NCI-H1694 treated with DMSO at 0.1 percent for 48 hours (cell line): ENCODE data around the gene AP5B1.

Experiments used
- DNase-seq: peaks from one replicate; lab custom pipeline; 2025; lab: John Stamatoyannopoulos, UW

The AP5B1 gene

DNA sequence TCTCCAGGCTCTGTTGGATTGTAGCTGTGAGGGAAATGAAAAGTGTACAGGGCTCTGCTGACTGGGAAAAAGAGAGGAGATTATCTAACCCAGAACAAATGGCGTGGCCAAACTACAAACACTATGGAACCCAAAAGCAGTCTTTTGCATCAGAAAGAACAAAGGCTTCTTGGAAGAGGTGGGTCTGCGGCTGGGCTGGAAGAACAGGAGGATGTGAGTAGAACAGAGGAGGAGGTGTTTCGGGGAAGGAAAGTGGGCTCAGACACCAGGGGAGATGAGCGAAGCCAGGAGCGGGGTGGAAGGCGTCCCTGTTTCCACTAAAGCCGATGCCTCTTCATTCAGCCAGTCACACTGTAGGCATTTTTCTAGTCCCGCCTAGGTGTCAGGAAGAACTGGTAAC is 18.1 kb upstream of the AP5B1 start:
- DNase-seq, result no peak

DNA sequence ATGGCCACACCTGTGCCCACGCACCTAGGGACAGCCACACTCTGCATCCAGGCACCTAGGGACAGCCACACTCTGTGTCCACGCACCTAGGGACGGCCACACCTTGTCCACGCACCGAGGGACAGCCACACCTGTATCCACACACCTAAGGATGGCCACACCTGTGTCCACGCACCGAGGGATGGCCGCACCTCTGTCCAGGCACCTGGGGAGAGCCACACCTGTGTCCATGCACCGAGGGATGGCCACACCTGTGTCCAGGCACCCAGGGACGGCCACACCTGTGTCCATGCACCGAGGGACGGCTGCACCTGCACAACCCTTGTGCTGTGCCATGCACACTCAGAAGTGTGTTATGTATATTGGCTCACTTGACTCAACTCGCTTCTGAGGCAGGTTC is 16.9 kb upstream of the AP5B1 start:
- DNase-seq, result no peak

- no peak for DNase-seq
These were observed 16.2 kb upstream of the AP5B1 start for GRCh38 chr11:65796726-65797601.

- no peak for DNase-seq
These were observed 14.1 kb upstream of the AP5B1 start for GRCh38 chr11:65794570-65795510.

DNA sequence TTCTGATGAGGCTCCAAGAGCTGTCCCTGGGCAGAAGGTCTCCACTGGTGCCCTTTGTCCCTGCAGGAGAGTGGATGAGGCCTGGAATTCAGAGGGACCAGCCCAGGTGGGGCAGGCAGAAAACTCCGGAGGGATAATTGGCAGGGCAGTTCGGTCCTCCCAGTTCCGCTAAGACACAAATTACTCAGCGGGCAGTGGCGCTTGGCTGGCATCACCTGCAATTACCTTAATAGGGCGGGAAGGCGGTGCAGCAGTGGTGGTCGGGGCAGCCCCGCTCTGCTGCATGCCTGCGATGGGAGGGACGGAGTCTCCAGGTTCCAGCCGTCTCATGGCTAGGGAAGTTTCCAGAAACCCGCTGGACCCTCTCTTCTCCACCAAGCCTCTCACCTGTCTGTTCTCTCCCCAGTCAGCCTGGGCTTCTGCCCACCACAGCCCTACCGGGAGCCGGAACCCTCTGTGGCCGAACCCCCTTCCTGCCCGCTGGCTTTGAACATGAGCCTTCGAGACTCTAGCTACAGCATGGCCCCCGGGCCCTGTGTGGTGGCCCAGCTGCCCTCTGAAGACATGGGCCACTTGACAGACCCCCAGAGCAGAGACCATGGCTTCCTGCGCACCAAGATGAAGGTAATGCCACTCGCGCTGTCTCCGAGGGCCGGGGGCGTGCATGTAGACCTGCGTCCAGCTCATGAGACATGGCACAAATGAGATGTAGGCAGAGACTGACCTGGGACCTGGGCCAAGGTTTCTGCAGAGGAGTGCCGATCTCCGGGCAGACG is 13.0 kb upstream of the AP5B1 start:
- DNase-seq, result no peak

GRCh38 chr11:65793144-65793581 is 12.4 kb upstream of the AP5B1 start:
- DNase-seq, result no peak

DNA sequence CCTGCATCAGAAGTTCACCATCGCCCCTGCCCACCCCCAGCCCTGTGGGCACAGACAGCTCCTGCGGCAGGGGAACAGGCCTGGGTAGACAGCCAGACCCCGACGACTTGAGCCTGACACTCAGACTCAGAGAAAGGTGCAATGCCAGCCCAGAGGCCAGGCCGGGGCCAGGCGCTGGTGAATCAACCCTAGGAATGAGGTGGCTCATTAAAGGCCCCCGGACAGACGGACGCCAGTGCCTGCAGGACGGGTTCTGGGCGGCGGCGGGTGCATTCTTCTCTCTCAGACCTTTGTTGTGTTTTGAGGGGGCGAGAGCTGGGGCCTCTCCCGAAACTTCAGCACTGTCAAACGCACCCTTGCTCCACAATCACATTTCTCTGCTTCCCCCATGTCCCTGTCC is 11.7 kb upstream of the AP5B1 start:
- DNase-seq, result no peak

GRCh38 chr11:65791719-65792213 is 11.0 kb upstream of the AP5B1 start:
- DNase-seq, result no peak

DNA sequence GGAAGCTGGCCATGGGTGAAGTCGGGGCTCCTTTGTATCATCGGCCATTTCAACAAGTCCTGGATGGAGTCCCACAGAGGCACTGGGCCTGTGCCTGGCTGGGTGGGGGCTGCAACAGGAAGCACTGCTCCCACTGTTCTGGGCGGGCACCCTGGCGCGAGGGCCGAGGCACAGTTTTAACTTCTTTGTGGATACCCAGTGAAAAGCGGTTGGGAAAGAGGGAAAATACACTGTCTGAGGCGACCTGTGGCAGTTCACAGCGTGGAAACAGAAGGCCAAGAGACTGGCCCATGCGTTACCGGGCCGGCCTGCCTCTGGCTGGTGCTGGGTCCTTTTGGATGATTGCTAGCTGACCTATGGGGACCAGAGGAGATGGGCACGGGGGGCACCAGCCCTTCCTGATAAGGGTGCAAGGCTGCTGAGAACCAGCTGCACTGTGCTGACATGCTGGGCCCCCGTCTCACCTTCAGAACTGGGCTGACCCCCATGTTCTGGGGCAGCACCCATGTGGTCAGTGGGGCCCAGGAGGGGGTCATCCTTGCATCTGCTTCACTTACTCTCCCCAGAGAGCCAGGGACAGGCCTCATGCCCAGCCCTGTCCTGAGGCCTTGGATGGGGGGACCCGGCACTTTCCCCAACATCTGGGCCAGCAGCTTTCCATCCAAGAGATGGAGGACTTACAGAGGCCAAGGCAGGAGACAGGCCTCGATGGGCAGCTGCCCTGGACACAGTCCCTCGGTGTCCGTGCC is 10.3 kb upstream of the AP5B1 start:
- no peak for DNase-seq

GRCh38 chr11:65790104-65790901 is 9.5 kb upstream of the AP5B1 start:
- no peak for DNase-seq

DNA sequence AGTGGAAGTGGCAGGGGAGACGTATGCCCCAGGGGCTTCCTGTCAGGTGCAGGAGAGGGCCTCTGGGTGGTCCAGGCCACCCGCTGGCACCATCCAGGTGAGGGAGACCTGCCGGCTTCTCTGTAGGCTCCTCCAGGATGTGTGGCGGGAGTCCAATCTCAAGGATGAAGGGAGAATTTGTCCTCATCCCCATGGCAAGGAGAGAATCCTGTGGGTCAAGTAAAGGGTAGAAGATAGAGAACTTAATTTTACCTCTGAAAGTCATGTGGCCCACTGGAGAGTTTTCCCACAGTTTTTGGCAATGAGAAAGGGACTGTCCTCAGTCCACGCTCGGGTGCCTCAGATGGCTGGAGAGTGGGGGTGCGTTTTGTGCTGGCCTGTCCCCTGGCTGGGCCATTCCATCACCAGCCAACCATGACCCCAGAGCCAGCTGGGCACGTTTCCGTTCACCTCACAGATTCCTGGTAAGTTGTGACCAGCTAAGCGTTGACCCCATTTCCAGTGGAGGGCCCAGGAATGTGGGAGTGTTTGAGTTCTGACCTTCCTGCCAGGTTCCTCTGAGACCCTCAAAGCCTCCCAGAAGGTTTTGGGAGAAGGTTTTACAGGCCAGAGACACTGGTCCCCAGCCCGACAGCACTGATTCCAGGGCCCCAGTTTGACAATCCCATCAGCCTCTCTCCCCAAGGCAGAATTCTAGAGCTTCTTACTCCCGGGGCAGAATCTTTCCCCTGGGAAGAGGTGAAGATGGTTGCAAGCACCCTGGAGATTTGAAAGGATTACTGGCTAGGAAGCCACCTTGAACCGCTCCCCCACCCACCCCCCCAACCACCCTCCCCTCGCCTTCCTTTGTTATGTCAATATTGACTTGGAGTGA is 8.7 kb upstream of the AP5B1 start:
- no peak for DNase-seq

DNA sequence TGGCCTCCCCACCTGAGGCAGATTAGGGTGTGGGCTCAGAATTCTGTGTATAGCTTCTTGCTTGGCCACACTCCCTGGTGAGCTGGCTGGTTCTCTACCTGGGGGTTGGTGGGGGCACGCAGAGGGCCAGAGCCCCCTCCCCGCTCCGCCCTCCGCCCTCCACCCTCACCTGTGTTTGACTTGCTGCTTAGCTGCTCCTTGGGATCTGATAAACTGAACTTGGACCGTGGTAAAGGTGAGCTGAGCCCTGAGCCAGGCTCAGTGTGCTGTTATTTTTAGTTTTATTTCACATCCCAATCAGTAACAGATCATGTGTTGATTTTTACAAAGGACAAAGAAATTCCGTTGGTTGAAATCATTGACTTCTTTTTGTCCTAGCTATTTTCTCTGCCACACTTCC is 8.0 kb upstream of the AP5B1 start:
- DNase-seq, result no peak

DNA sequence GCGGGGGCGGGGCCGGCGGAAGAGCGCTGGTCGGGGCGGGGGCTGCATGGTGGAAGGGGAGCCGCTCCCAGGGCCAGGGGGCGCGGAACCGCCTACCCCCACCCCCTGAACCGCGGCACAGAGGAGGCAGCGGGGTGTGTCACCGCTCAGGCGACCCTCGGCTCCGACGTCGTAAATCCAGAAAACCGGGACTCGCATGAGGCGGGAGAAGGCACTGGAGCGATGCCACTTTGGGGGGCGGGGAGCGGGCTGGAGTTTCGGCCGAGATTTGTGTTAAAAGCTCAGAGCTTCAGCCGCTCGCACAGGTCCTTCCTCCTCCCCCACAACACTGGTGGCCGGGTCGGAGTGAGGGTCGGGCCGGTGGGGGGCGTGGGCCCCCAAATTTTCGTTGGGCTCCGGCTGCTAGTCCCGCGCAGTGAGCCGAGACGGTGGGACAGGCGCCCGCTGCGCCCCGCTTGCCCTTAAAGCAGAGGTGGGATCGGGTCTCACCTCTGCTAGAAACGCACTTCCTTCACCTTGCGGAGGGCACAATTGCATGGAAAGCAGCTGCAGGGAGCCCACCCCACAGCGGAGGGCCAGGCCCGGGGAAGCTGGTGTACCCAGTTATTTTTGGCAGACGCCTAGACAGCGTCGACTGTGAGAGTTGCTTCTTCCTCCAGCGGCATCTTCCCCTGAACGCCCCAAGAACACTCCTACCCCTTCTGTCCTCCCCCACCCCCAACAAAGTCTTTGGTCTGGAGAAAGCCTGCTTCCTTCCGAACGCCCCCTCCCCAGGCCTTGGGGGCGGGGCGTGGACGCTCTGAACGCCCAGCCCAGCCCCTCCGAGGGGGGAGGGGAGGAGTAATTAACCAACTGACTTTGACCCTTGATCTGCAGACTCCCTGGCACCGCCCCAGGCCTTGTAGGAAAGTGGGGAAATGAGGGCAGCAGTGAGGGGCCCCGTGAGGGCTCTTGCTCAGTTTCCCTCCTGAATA is 7.2 kb upstream of the AP5B1 start:
- no peak for DNase-seq

DNA sequence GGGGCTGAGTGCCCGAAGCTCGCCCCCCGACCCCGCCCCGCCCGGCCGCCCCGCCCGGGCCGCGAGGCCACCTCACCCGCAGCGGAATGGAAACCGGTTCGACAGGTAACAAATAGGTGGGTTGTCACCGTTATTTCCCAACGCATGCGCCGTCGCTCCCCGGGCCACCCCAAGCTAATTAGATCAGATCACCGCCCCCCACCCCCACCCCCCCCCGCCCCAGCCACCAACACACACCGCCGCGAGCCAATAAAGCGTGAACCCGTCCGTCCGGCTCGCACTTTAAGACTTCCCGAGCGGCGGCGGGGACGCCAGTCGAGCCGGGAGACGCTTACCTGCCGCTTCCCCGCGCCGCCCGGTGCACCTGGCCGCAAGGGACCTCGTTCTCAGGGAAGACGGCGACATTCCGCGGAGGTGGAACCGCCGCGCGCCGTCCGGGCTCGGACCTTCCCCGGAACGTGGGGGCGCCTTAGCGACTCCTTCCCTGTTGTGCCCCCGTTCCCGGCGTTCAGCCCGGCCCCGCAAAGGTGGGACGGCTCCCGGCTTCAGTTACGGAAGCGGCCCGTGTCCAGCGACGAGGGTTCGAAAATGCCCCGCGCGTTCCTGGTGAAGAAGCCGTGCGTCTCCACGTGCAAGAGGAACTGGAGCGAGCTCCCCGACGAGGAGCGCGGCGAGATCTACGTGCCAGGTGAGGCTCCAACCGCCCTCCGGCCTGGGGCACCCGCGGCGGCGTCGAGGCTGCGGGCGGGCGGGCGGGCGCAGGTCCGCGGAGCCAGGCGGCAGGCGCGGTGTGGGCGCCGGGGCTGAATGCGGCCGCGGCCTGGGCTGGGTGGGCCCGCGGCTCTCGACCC is 6.2 kb upstream of the AP5B1 start, which contains the start of gene OVOL1:
Gene OVOL1 (plus strand): TSS at position 278 of the 851 bp plus-strand sequence. CDS start 311 bp downstream, at position 589.
- no peak for DNase-seq

DNA sequence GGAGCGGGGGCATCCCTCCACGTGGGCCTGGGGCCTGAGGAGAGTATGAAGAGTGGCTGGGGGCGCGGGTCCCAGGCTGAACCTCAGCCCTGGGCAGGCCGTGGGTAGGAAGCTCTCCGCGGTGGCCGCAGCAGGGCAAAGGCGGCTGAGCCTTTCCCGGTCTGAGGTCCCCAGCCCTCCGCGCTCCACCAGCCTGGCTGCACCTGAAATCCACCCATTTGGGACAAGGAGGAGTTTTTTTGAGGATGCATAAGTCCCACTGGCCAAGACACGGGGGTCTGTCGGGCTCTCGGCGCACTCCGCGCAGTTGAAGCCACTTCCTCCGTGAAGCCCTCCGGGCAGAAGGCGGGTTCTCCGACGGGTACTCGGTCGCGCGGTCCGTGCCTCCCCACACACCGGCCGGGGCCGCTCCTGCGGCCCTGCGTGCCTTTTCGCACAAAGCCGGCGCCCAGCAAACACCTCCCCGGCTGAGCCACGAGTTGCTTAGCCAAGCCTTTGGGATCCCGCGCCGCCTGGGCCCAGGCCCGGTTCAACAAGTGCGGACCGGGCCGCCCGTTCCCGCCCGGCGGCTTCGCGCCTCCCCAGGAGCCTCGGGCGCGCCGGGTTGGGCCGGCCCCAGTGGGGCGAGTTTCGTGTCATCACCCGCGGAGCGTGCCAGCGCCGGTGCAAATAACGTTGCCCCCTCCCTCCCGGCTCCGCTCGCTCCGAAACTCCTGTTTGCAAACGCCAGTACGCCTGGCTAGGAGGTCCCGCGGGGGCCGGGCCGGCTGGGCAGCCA is 5.4 kb upstream of the AP5B1 start:
- DNase-seq, result no peak

DNA sequence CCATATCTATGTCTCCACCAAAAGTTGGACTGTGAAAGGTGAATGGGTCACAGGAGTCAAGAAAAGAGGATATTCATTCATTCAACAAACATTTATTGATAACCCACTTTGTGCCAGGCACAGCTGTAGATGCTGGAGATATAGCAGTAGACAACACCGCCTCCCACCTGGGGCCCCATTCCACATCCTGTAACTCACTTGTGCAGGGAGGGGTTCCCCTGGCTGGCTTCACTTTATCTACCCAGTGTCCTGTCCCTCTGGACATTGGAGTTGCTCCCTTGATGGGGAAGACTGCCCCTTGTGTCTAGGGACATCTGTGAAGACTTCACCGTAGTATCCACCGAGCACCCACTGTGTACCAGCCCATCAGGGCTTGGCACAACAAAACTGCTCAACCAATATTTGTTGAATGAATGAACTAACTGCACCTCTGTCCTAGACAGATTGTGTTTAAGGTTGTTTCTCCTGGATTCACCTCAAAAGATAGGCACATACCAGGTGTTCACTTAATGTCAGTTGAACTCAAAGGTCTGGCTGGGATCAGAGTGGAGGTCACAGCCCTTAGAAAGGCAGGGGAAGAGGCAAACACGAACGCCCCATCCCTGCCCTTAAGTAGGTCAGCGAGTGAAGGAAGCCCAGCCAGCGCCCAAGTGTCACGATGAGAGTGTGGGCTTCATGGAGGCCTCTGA is 4.7 kb upstream of the AP5B1 start:
- DNase-seq, result no peak
